WTC11 (cell line): ENCODE data around the gene SLC29A1. TPM values are rescaled to one million over a fixed set of nuclear protein-coding genes. Genes with fewer than 3 reads are reported as not detected.
"Not testable (repeated sequence)": the region's sequence is repeated elsewhere in the genome, so short reads cannot be mapped to it uniquely, and the experiment has no call there.

ENCODE experiments used
- ATAC-seq: fragments of 200-7000 bp; cut with Tn5 transposase; 2 replicates; pipeline ENCODE4 v1.10.0; 2021; ENCODE audit warnings: mild to moderate bottlenecking, moderate library complexity
- CTCF ChIA-PET: fragments of 300-600 bp; sonication (Branson Sonifier 250); formaldehyde crosslinking; loops from one replicate; lab custom pipeline; 2021; ENCODE audit warnings: antibody characterized with exemption; lab: Charles Lee
- POLR2A ChIA-PET: fragments of 350-600 bp; sonication (Branson Sonifier 250); formaldehyde crosslinking; loops from one replicate; lab custom pipeline; 2021; ENCODE audit warnings: antibody characterized with exemption; lab: Charles Lee
- DNase-seq: peaks from one replicate; pipeline ENCODE4 v3.0.0; 2021; ENCODE audit warnings: low spot score
- H3K27ac Mint-ChIP-seq: 2 replicates; pipeline ENCODE4 v1.8.0; 2021; ENCODE audit warnings: mixed read lengths
- H3K27me3 Mint-ChIP-seq: 2 replicates; pipeline ENCODE4 v1.8.0; 2021; ENCODE audit warnings: low read depth, mild to moderate bottlenecking, moderate library complexity, mixed read lengths
- H3K36me3 Mint-ChIP-seq: 2 replicates; pipeline ENCODE4 v1.8.0; 2021; ENCODE audit warnings: mixed read lengths
- H3K4me1 Mint-ChIP-seq: 2 replicates; pipeline ENCODE4 v1.8.0; 2022; ENCODE audit warnings: mixed read lengths
- H3K4me3 Mint-ChIP-seq: 2 replicates; pipeline ENCODE4 v1.8.0; 2021; ENCODE audit warnings: mild to moderate bottlenecking, moderate library complexity, mixed read lengths
- H3K9me3 Mint-ChIP-seq: 2 replicates; pipeline ENCODE4 v1.8.0; 2021; ENCODE audit warnings: mixed read lengths
- E2F1 ChIP-seq: sonication (generic); formaldehyde crosslinking; IDR thresholded peaks from 2 replicates; pipeline ENCODE4 v1.8.0; 2022; ENCODE audit warnings: mild to moderate bottlenecking, missing genetic modification reagents
- EMX1 ChIP-seq: fragments of 250-450 bp; sonication (Bioruptor Pico); IDR thresholded peaks from 2 replicates; pipeline ENCODE4 v1.8.0; 2021; ENCODE audit warnings: mild to moderate bottlenecking
- ESRRA ChIP-seq: sonication (generic); formaldehyde crosslinking; IDR thresholded peaks from 2 replicates; pipeline ENCODE4 v1.8.1; 2022; ENCODE audit warnings: mild to moderate bottlenecking, missing genetic modification reagents, borderline replicate concordance
- FOXJ3 ChIP-seq: sonication (generic); formaldehyde crosslinking; IDR thresholded peaks from 2 replicates; pipeline ENCODE4 v1.9.0; 2021; ENCODE audit warnings: missing genetic modification reagents, mild to moderate bottlenecking, borderline replicate concordance
- MYBL2 ChIP-seq: sonication (generic); formaldehyde crosslinking; IDR thresholded peaks from 2 replicates; pipeline ENCODE4 v1.8.1; 2023; ENCODE audit warnings: mild to moderate bottlenecking, moderate library complexity, missing genetic modification reagents
- RELA ChIP-seq: sonication (generic); formaldehyde crosslinking; IDR thresholded peaks from 2 replicates; pipeline ENCODE4 v1.8.1; 2022; ENCODE audit warnings: missing genetic modification reagents, mild to moderate bottlenecking, borderline replicate concordance
- ZBTB43 ChIP-seq: sonication (generic); formaldehyde crosslinking; IDR thresholded peaks from 2 replicates; pipeline ENCODE4 v1.8.1; 2023; ENCODE audit warnings: mild to moderate bottlenecking, missing genetic modification reagents
- ZNF317 ChIP-seq: sonication (generic); formaldehyde crosslinking; IDR thresholded peaks from 2 replicates; pipeline ENCODE4 v1.8.1; 2023; ENCODE audit warnings: low read depth, mild to moderate bottlenecking, moderate library complexity, missing genetic modification reagents, borderline replicate concordance
- ZNF416 ChIP-seq: fragments of 250-450 bp; sonication (Bioruptor Pico); IDR thresholded peaks from 2 replicates; pipeline ENCODE4 v1.9.0; 2021; ENCODE audit warnings: mild to moderate bottlenecking, inconsistent platforms
- ZNF423 ChIP-seq: fragments of 250-450 bp; sonication (Bioruptor Pico); IDR thresholded peaks from 2 replicates; pipeline ENCODE4 v2.1.2; 2022; ENCODE audit warnings: mild to moderate bottlenecking, moderate library complexity
- total RNA-seq: library from RNA; stranded (reverse); gene quantifications from 3 replicates; pipeline ENCODE4 v1.2.3, GENCODE V29; 2021
- TF ChIP-seq, protein P1 (sequence below): sonication (generic); formaldehyde crosslinking; IDR thresholded peaks from 2 replicates; pipeline ENCODE4 v1.8.0; 2023; ENCODE audit warnings: missing genetic modification reagents
- TF ChIP-seq, protein P2 (sequence below): sonication (generic); formaldehyde crosslinking; IDR thresholded peaks from 2 replicates; pipeline ENCODE4 v1.8.0; 2023; ENCODE audit warnings: mild to moderate bottlenecking, missing genetic modification reagents
- TF ChIP-seq, protein P3 (sequence below): sonication (generic); formaldehyde crosslinking; IDR thresholded peaks from 2 replicates; pipeline ENCODE4 v1.8.1; 2022; ENCODE audit warnings: low read depth, mild to moderate bottlenecking, moderate library complexity, missing genetic modification reagents, borderline replicate concordance
- TF ChIP-seq, protein P4 (sequence below): fragments of 250-450 bp; sonication (Bioruptor Pico); IDR thresholded peaks from 2 replicates; pipeline ENCODE4 v1.9.0; 2021; ENCODE audit warnings: moderate library complexity, mild to moderate bottlenecking, inconsistent platforms, borderline replicate concordance
- TF ChIP-seq, protein P5 (sequence below): fragments of 250-450 bp; sonication (Bioruptor Pico); IDR thresholded peaks from 2 replicates; pipeline ENCODE4 v1.9.0; 2021; ENCODE audit warnings: mild to moderate bottlenecking

Gene SLC29A1
- total RNA-seq, 1 experiment from 2014 or later: 139 TPM

GRCh38 chr6:44194326-44194725 lies 29.1 kb upstream of the SLC29A1 start:
- ChIA-PET CTCF (no interaction called here), POLR2A (interaction anchor here (2.2 kb wide), 1 partner anchor 8 kb away, joined by 7 read pairs; no protein-coding TSS in a partner anchor)
- Mint-ChIP-seq H3K27ac (no peak overlapping the region), H3K36me3 (no peaks in the 10 kb centered on the region), H3K4me1 (peaks cover 17% of the 10 kb centered on the region), H3K27me3 (no peaks in the 10 kb centered on the region), H3K4me3 (no peak overlapping the region), H3K9me3 (no peaks in the 10 kb centered on the region)
- TF ChIP-seq ZNF423 (CRISPR knock-in tag): no peak
- TF ChIP-seq RELA (CRISPR knock-in tag): no peak
- no peak for TF ChIP-seq MYBL2 (CRISPR knock-in tag)
- TF ChIP-seq ESRRA: no peak
- TF ChIP-seq FOXJ3 (CRISPR knock-in tag): no peak
- TF ChIP-seq, protein P1, sequence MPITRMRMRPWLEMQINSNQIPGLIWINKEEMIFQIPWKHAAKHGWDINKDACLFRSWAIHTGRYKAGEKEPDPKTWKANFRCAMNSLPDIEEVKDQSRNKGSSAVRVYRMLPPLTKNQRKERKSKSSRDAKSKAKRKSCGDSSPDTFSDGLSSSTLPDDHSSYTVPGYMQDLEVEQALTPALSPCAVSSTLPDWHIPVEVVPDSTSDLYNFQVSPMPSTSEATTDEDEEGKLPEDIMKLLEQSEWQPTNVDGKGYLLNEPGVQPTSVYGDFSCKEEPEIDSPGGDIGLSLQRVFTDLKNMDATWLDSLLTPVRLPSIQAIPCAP (CRISPR knock-in tag): no peak
- no peak for TF ChIP-seq EMX1 (CRISPR knock-in tag)
- TF ChIP-seq ZNF317 (CRISPR knock-in tag): no peak
- TF ChIP-seq, protein P2, sequence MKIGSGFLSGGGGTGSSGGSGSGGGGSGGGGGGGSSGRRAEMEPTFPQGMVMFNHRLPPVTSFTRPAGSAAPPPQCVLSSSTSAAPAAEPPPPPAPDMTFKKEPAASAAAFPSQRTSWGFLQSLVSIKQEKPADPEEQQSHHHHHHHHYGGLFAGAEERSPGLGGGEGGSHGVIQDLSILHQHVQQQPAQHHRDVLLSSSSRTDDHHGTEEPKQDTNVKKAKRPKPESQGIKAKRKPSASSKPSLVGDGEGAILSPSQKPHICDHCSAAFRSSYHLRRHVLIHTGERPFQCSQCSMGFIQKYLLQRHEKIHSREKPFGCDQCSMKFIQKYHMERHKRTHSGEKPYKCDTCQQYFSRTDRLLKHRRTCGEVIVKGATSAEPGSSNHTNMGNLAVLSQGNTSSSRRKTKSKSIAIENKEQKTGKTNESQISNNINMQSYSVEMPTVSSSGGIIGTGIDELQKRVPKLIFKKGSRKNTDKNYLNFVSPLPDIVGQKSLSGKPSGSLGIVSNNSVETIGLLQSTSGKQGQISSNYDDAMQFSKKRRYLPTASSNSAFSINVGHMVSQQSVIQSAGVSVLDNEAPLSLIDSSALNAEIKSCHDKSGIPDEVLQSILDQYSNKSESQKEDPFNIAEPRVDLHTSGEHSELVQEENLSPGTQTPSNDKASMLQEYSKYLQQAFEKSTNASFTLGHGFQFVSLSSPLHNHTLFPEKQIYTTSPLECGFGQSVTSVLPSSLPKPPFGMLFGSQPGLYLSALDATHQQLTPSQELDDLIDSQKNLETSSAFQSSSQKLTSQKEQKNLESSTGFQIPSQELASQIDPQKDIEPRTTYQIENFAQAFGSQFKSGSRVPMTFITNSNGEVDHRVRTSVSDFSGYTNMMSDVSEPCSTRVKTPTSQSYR: no peak
- TF ChIP-seq, protein P3, sequence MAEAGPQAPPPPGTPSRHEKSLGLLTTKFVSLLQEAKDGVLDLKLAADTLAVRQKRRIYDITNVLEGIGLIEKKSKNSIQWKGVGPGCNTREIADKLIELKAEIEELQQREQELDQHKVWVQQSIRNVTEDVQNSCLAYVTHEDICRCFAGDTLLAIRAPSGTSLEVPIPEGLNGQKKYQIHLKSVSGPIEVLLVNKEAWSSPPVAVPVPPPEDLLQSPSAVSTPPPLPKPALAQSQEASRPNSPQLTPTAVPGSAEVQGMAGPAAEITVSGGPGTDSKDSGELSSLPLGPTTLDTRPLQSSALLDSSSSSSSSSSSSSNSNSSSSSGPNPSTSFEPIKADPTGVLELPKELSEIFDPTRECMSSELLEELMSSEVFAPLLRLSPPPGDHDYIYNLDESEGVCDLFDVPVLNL (CRISPR knock-in tag): no peak
- TF ChIP-seq E2F1: no peak
- TF ChIP-seq, protein P4, sequence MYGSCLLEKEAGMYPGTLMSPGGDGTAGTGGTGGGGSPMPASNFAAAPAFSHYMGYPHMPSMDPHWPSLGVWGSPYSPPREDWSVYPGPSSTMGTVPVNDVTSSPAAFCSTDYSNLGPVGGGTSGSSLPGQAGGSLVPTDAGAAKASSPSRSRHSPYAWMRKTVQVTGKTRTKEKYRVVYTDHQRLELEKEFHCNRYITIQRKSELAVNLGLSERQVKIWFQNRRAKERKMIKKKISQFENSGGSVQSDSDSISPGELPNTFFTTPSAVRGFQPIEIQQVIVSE (CRISPR knock-in tag): no peak
- DNase-seq: no peak
- no peak for ATAC-seq

DNA sequence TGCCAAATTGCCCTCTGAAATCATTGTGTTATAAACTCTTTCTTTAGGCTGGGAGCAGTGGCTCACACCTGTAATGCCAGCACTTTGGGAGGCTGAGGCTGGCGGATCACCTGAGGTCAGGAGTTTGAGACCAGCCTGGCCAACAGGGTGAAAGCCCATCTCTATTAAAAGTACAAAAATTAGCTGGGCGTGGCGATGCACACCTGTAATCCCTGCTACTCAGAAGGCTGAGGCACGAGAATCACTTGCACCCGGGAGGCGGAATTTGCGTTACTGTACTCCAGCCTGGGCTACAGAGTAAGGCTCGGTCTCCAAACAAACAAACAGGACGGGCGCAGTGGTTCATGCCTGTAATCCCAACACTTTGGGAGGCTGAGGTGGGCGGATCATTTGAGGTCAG lies 27.0 kb upstream of the SLC29A1 start:
- CTCF ChIA-PET, H3K36me3 Mint-ChIP-seq, H3K27me3 Mint-ChIP-seq, ATAC-seq, POLR2A ChIA-PET, DNase-seq, H3K27ac Mint-ChIP-seq, H3K4me3 Mint-ChIP-seq, H3K9me3 Mint-ChIP-seq: not testable (repeated sequence)
- peaks cover 27% of the 10 kb centered on the region for H3K4me1 Mint-ChIP-seq

DNA sequence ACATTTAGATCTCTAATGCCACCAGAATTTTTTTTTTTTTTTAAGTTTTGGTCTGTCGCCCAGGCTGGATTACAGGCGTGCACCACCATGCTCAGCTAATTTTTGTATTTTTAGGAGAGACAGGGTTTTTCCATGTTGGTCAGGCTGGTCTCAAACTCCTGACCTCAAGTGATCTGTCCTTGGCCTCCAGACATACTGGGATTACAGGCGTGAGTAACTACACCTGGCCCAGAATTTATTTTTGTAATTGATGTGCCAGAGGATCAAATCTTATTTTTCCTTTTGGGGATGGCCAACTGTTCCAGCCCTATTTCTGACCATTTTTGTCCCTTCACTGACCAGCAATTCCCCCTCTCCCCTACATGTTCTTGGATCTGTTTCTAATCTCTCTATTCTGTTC lies 24.7 kb upstream of the SLC29A1 start:
- CTCF ChIA-PET: interaction anchor here (0.7 kb wide), 2 partner anchors 23 kb away, joined by 3 to 5 read pairs; no protein-coding TSS in a partner anchor

More for the DNA sequence above, 24.7 kb upstream of the SLC29A1 start:
- H3K27me3 Mint-ChIP-seq: no peaks in the 10 kb centered on the region; the same call in 1 of the 2 replicates
- H3K4me3 Mint-ChIP-seq: no peak overlapping the region
- H3K4me1 Mint-ChIP-seq: peaks cover 32% of the 10 kb centered on the region
- ATAC-seq (no peak), DNase-seq (no peak)
- H3K36me3 Mint-ChIP-seq: no peaks in the 10 kb centered on the region
- POLR2A ChIA-PET: interaction anchor here (1.0 kb wide), 1 partner anchor 19 kb away, joined by 6 read pairs; no protein-coding TSS in a partner anchor
- TF ChIP-seq ZNF416: no peak
- TF ChIP-seq, protein P5, sequence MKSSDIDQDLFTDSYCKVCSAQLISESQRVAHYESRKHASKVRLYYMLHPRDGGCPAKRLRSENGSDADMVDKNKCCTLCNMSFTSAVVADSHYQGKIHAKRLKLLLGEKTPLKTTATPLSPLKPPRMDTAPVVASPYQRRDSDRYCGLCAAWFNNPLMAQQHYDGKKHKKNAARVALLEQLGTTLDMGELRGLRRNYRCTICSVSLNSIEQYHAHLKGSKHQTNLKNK (CRISPR knock-in tag): no peak
- no peak for TF ChIP-seq ZBTB43 (CRISPR knock-in tag)
- no peak overlapping the region for H3K27ac Mint-ChIP-seq
- H3K9me3 Mint-ChIP-seq: no peaks in the 10 kb centered on the region
